HEK293T (cell line): Measurements from ENCODE around the gene HDAC6.
"Not testable (repeated sequence)": the region's sequence is repeated elsewhere in the genome, so short reads cannot be mapped to it uniquely, and the experiment has no call there.

Experiments
- CTCF ChIA-PET: fragments of 350-600 bp; formaldehyde crosslinking; extraction: SDS; loops from one replicate; lab custom pipeline; 2021; ENCODE audit warnings: antibody characterized with exemption, inconsistent platforms; lab: Yijun Ruan, JAX
- POLR2A ChIA-PET: fragments of 350-600 bp; formaldehyde crosslinking; extraction: SDS; loops from one replicate; lab custom pipeline; 2020; ENCODE audit warnings: antibody characterized with exemption, inconsistent platforms; lab: Yijun Ruan, JAX
- DNase-seq: peaks from one replicate; pipeline ENCODE4 v3.0.0; 2012; ENCODE audit warnings: mixed read lengths; ENCODE audit errors: extremely low spot score
- ARNT ChIP-seq: fragments of 450-650 bp; IDR thresholded peaks from 2 replicates; pipeline ENCODE4 v1.6.1; 2017; ENCODE audit warnings: mild to moderate bottlenecking
- BHLHE40 ChIP-seq: fragments of 450-650 bp; IDR thresholded peaks from 2 replicates; pipeline ENCODE4 v1.6.1; 2016; ENCODE audit warnings: mild to moderate bottlenecking, moderate library complexity, borderline replicate concordance
- CTBP1 ChIP-seq: fragments of 450-650 bp; IDR thresholded peaks from 2 replicates; pipeline ENCODE4 v1.6.1; 2016; ENCODE audit warnings: borderline replicate concordance
- ELF4 ChIP-seq: fragments of 450-650 bp; IDR thresholded peaks from 2 replicates; pipeline ENCODE4 v1.6.1; 2017; ENCODE audit warnings: antibody characterized with exemption
- FOXA1 ChIP-seq: fragments of 450-650 bp; IDR thresholded peaks from 2 replicates; pipeline ENCODE4 v1.6.1; 2016; ENCODE audit warnings: mild to moderate bottlenecking
- FOXK2 ChIP-seq: fragments of 450-650 bp; IDR thresholded peaks from 2 replicates; pipeline ENCODE4 v1.6.1; 2016; ENCODE audit warnings: mild to moderate bottlenecking
- FOXM1 ChIP-seq: fragments of 450-650 bp; IDR thresholded peaks from 2 replicates; pipeline ENCODE4 v1.6.1; 2017; ENCODE audit warnings: mild to moderate bottlenecking, borderline replicate concordance
- HDGF ChIP-seq: fragments of 450-650 bp; IDR thresholded peaks from 2 replicates; pipeline ENCODE4 v1.6.1; 2017; ENCODE audit warnings: antibody characterized with exemption, borderline replicate concordance
- L3MBTL2 ChIP-seq: fragments of 450-650 bp; conservative IDR thresholded peaks from 2 replicates; pipeline ENCODE4 v1.6.1; 2016; ENCODE audit warnings: mild to moderate bottlenecking
- LEF1 ChIP-seq: fragments of 450-650 bp; IDR thresholded peaks from 2 replicates; pipeline ENCODE4 v1.6.1; 2017; ENCODE audit warnings: mild to moderate bottlenecking, borderline replicate concordance
- NFRKB ChIP-seq: fragments of 450-650 bp; IDR thresholded peaks from 2 replicates; pipeline ENCODE4 v1.6.1; 2016; ENCODE audit warnings: mild to moderate bottlenecking, moderate library complexity
- PKNOX1 ChIP-seq: fragments of 450-650 bp; IDR thresholded peaks from 2 replicates; pipeline ENCODE4 v1.6.1; 2016
- SP1 ChIP-seq: fragments of 450-650 bp; IDR thresholded peaks from 2 replicates; pipeline ENCODE4 v1.6.1; 2017
- SUZ12 ChIP-seq: fragments of 450-650 bp; IDR thresholded peaks from 2 replicates; pipeline ENCODE4 v1.6.1; 2016; ENCODE audit warnings: mild to moderate bottlenecking
- TARDBP ChIP-seq: fragments of 450-650 bp; IDR thresholded peaks from 2 replicates; pipeline ENCODE4 v1.6.1; 2016
- ZNF384 ChIP-seq: fragments of 450-650 bp; IDR thresholded peaks from 2 replicates; pipeline ENCODE4 v1.6.1; 2016

The HDAC6 gene

DNA sequence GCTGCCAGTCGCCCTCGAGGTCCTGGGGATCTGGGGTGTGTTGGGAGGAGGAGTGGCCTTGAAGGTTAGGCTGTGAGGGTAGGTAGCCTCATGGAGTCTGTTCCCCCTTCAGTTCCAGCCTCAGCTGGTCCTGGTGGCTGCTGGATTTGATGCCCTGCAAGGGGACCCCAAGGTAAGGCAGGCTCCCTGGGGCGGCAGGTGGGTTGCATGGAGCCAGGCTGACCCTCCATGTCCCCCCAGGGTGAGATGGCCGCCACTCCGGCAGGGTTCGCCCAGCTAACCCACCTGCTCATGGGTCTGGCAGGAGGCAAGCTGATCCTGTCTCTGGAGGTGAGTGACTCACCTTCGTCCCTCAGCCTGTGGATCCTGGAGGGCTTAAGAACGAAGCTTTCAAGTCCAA, 12.9 kb downstream of the HDAC6 start:
- no peak for DNase-seq
- TF ChIP-seq HDGF, result no peak
- no peak for TF ChIP-seq ELF4
- TF ChIP-seq FOXM1, result no peak
- CTCF ChIA-PET, result no interaction called here
- POLR2A ChIA-PET, result no interaction called here

DNA sequence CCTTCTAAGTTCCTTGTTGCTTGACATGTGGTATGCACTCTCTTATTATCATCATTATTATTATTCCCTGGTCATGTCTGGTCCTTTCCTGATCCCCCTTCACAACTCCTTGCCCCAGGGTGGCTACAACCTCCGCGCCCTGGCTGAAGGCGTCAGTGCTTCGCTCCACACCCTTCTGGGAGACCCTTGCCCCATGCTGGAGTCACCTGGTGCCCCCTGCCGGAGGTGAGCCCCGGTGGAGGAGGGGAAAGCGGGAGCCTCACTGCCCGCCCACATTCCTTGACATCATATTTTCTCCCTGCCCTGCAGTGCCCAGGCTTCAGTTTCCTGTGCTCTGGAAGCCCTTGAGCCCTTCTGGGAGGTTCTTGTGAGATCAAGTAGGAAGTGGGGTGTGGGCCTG, 13.4 kb downstream of the HDAC6 start:
- ChIA-PET CTCF (no interaction called here), POLR2A (no interaction called here)
- no peak for DNase-seq
- TF ChIP-seq ARNT, result no peak
- no peak for TF ChIP-seq NFRKB
- no peak for TF ChIP-seq FOXM1
- no peak for TF ChIP-seq SP1
- no peak for TF ChIP-seq FOXK2
- TF ChIP-seq BHLHE40, result no peak
- TF ChIP-seq ELF4, result no peak
- no peak for TF ChIP-seq HDGF
- no peak for TF ChIP-seq SUZ12
- TF ChIP-seq LEF1, result no peak
- TF ChIP-seq L3MBTL2, result no peak
- TF ChIP-seq FOXA1, result no peak
- no peak for TF ChIP-seq CTBP1
- no peak for TF ChIP-seq TARDBP
- TF ChIP-seq ZNF384, result no peak
- TF ChIP-seq PKNOX1, result no peak

- ChIA-PET CTCF (no interaction called here), POLR2A (no interaction called here)
- TF ChIP-seq FOXM1, result no peak
- TF ChIP-seq BHLHE40, result no peak
- no peak for TF ChIP-seq SP1
- no peak for TF ChIP-seq FOXA1
- no peak for TF ChIP-seq PKNOX1
- TF ChIP-seq HDGF, result no peak
- no peak for TF ChIP-seq TARDBP
- TF ChIP-seq LEF1, result no peak
- no peak for TF ChIP-seq ELF4
- no peak for TF ChIP-seq SUZ12
- TF ChIP-seq NFRKB, result no peak
- TF ChIP-seq ZNF384, result no peak
- TF ChIP-seq CTBP1, result no peak
- TF ChIP-seq ARNT, result no peak
- DNase-seq, result no peak
These were observed 14.3 kb downstream of the HDAC6 start for GRCh38 chrX:48816014-48816810.

- ChIA-PET POLR2A (no interaction called here), CTCF (no interaction called here)
- TF ChIP-seq L3MBTL2 (no peak), FOXA1 (no peak), LEF1 (no peak), PKNOX1 (no peak), CTBP1 (no peak), ARNT (no peak)
- DNase-seq, result no peak
These were observed 16.2 kb downstream of the HDAC6 start for GRCh38 chrX:48818098-48818497.

DNA sequence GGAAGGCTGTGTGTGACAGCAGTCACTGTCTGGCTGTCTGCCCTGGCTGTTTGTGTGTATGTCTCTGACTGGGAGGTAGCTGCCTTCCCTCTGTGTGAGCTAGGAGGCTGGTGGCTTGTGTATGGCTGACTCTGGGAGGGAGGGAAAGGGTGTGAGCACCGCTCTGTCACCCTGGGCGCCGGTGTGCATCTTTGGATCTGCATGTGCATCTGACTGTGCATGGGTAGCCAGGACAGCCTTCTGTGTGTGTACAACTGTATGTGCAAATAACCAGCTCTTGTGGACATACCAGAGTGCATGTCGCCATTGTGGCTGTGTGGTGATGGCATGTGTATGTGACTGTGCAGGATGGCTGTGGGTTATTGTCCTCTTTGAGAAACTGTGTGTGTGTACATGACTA, 17.0 kb downstream of the HDAC6 start:
- DNase-seq, result no peak
- ChIA-PET CTCF (no interaction called here), POLR2A (no interaction called here)
- TF ChIP-seq FOXM1 (no peak), ZNF384 (no peak), ARNT (no peak), FOXK2 (no peak), FOXA1 (no peak), L3MBTL2 (no peak)

DNA sequence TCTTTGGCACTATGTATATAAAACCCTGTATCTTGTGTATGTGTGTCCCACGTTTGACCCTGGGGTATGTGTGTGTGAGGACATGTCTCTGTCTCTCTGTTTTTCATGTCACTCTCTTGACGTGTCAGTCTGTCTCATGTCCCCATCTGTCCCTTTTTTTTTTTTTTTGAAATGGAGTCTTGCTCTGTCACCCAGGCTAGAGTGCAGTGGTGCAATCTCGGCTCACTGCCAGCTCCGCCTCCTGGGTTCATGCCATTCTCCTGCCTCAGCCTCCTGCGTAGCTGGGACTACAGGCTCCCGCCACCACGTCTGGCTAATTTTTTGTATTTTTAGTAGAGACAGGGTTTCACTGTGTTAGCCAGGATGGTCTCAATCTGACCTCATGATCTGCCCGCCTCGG, 17.5 kb downstream of the HDAC6 start:
- POLR2A ChIA-PET, CTCF ChIA-PET, DNase-seq: not testable (repeated sequence)

- CTCF ChIA-PET, result no interaction called here
- POLR2A ChIA-PET, result interaction anchor here (0.7 kb wide), 1 partner anchor 309 kb away, joined by 3 read pairs; no protein-coding TSS in a partner anchor
- no peak for DNase-seq
- TF ChIP-seq BHLHE40 (no peak), SUZ12 (no peak)
These were observed 21.2 kb downstream of the HDAC6 start for GRCh38 chrX:48823053-48823452.
